CD14-positive monocyte (primary cell): ENCODE data around the gene PLSCR3. TPM values are rescaled to one million over a fixed set of nuclear protein-coding genes. Genes with fewer than 3 reads are reported as not detected.
A peak's percentile ranks its signal among the peaks of the same experiment; 100 is the strongest.

Experiments
- DNase-seq, 3 donors: peaks; one replicate each; pipeline ENCODE4 v3.0.0-alpha.2; 2011 to 2022
- H2AFZ ChIP-seq: 2 replicates; pipeline ENCODE4 v1.6.0; 2012; ENCODE audit warnings: mild to moderate bottlenecking, low read depth, low read length, inconsistent platforms; ENCODE audit not compliant: insufficient read depth, poor library complexity, severe bottlenecking
- H3K27ac ChIP-seq, 2 donors: 1 replicate in 1 of 2; 2 replicates in 1 of 2; pipeline ENCODE4 v1.5.1; 2012 to 2013; ENCODE audit warnings: low read length in 2 of 2, control low read depth in 1 of 2, inconsistent platforms in 1 of 2, low read depth in 1 of 2, mild to moderate bottlenecking in 1 of 2
- H3K27me3 ChIP-seq, 2 donors: one replicate each; pipeline versions ENCODE4 v1.6.0 to v1.6.1; 2011 to 2013; ENCODE audit warnings: low read length in 2 of 2; ENCODE audit not compliant: control insufficient read depth in 2 of 2, insufficient read depth in 2 of 2
- H3K36me3 ChIP-seq, 2 donors: replicated peaks in 1 of 2; 1 replicate in 1 of 2; 2 replicates in 1 of 2; pipeline versions ENCODE4 v1.5.1 to v1.6.1; 2012 to 2013; ENCODE audit warnings: low read length in 2 of 2, control low read depth in 1 of 2, inconsistent platforms in 1 of 2, mild to moderate bottlenecking in 1 of 2; ENCODE audit not compliant: insufficient read depth in 2 of 2, control insufficient read depth in 1 of 2
- H3K4me1 ChIP-seq, 2 donors: 1 replicate in 1 of 2; 2 replicates in 1 of 2; pipeline versions ENCODE4 v1.5.1 to v1.6.1; 2012 to 2013; ENCODE audit warnings: low read length in 2 of 2, control low read depth in 1 of 2, inconsistent platforms in 1 of 2, mild to moderate bottlenecking in 1 of 2, moderate library complexity in 1 of 2; ENCODE audit not compliant: insufficient read depth in 2 of 2, control insufficient read depth in 1 of 2
- H3K4me2 ChIP-seq: replicated peaks from 2 replicates; pipeline ENCODE3; 2012; ENCODE audit warnings: low read length, moderate library complexity, mild to moderate bottlenecking; ENCODE audit not compliant: poor library complexity, severe bottlenecking; ENCODE audit errors: extremely low read depth
- H3K4me3 ChIP-seq, 3 experiments: fragments of 200-600 bp in 1 of 3; sonication (generic) in 1 of 3; replicated peaks in 1 of 3; 1 replicate in 2 of 3; 2 replicates in 1 of 3; pipeline ENCODE4 v1.5.1; 2011 to 2013; ENCODE audit warnings: low read length in 3 of 3, mild to moderate bottlenecking in 3 of 3, control low read depth in 2 of 3, low read depth in 2 of 3, inconsistent platforms in 1 of 3, moderate library complexity in 1 of 3
- H3K79me2 ChIP-seq: 2 replicates; pipeline ENCODE4 v1.6.0; 2012; ENCODE audit warnings: mild to moderate bottlenecking, control low read depth, inconsistent platforms, low read length, moderate library complexity; ENCODE audit not compliant: insufficient read depth
- H3K9ac ChIP-seq: 2 replicates; pipeline ENCODE4 v1.6.0; 2017; ENCODE audit warnings: low read length, mild to moderate bottlenecking; ENCODE audit not compliant: insufficient read depth, poor library complexity, severe bottlenecking
- H3K9me3 ChIP-seq, 2 donors: replicated peaks in 1 of 2; 1 replicate in 1 of 2; 2 replicates in 1 of 2; pipeline versions ENCODE4 v1.5.1 to v1.6.1; 2012 to 2013; ENCODE audit warnings: low read length in 2 of 2, control low read depth in 1 of 2; ENCODE audit not compliant: control insufficient read depth in 1 of 2, insufficient read depth in 1 of 2
- H4K20me1 ChIP-seq: 2 replicates; pipeline ENCODE4 v1.6.0; 2012; ENCODE audit warnings: mild to moderate bottlenecking, low read length, control low read depth, moderate library complexity; ENCODE audit not compliant: insufficient read depth
- H3K27ac Mint-ChIP-seq, 7 donors: one replicate each; pipeline ENCODE4 v1.8.0; 2020; ENCODE audit warnings: mild to moderate bottlenecking in 7 of 7, mixed read lengths in 7 of 7, moderate library complexity in 6 of 7, inconsistent platforms in 2 of 7
- H3K27me3 Mint-ChIP-seq, 3 donors: one replicate each; pipeline ENCODE4 v1.8.0; 2021 to 2022; ENCODE audit warnings: low read depth in 3 of 3, mild to moderate bottlenecking in 3 of 3, mixed read lengths in 3 of 3, moderate library complexity in 3 of 3, inconsistent platforms in 1 of 3
- H3K36me3 Mint-ChIP-seq, 2 donors: one replicate each; pipeline ENCODE4 v1.8.0; 2020; ENCODE audit warnings: mixed read lengths in 2 of 2, inconsistent platforms in 1 of 2, mild to moderate bottlenecking in 1 of 2
- H3K4me1 Mint-ChIP-seq: one replicate; pipeline ENCODE4 v1.8.0; 2020; ENCODE audit warnings: mild to moderate bottlenecking, mixed read lengths
- H3K4me3 Mint-ChIP-seq, 2 donors: one replicate each; pipeline ENCODE4 v1.8.0; 2020; ENCODE audit warnings: mild to moderate bottlenecking in 2 of 2, mixed read lengths in 2 of 2, moderate library complexity in 1 of 2
- H3K9me3 Mint-ChIP-seq, 7 donors: one replicate each; pipeline ENCODE4 v1.8.0; 2020 to 2022; ENCODE audit warnings: mixed read lengths in 7 of 7, mild to moderate bottlenecking in 6 of 7, moderate library complexity in 6 of 7, inconsistent platforms in 2 of 7
- CTCF ChIP-seq: fragments of 200-600 bp; IDR thresholded peaks from one replicate; pipeline ENCODE4 v1.8.0; 2022; ENCODE audit warnings: antibody characterized with exemption, mild to moderate bottlenecking
- whole genome bisulfite sequencing: methylation state at CpG from one replicate; pipeline ENCODE4 v1.1.5; 2013; ENCODE audit warnings: missing lambda C conversion rate; ENCODE audit not compliant: insufficient coverage; 5-methylcytosine and 5-hydroxymethylcytosine counted together
- intact Hi-C, 2 donors: fragments of 100-400 bp; cut with micrococcal nuclease; formaldehyde crosslinking; loops; one replicate each; pipeline versions ENCODE4 v1.15.0 to v1.15.1; 2023
- polyA plus RNA-seq, 3 donors: library from polyadenylated mRNA; depleted of rRNA in 1 of 3; unstranded in 2 of 3; stranded (reverse) in 1 of 3; fragments of 300-500 nt in 2 of 3; fragments of >200 nt in 1 of 3; fragmentation: Illumina TruSeq in 2 of 3; gene quantifications; 1 replicate in 2 of 3; 2 replicates in 1 of 3; pipeline ENCODE4 v1.2.3, GENCODE V29; 2012 to 2021

Gene PLSCR3
- polyA plus RNA-seq, 3 donors, result 37.6 to 70.4 (median 45.7) TPM

GRCh38 chr17:7396147-7396546 lies 1.8 kb upstream of the PLSCR3 start:
- Histone ChIP-seq H3K9me3 (no peaks in the 10 kb centered on the region), H2AFZ (no peak overlapping the region), H3K27me3 (no peaks in the 10 kb centered on the region), H3K9ac (no peak overlapping the region), H3K4me1 (peaks cover 15 to 19% of the 10 kb centered on the region in 2 donors), H3K27ac (no peak overlapping the region), H3K4me3 (no peak overlapping the region), H3K4me2 (no peak overlapping the region), H4K20me1 (no peaks in the 10 kb centered on the region), H3K79me2 (no peaks in the 10 kb centered on the region), H3K36me3 (peaks cover 4 to 16% of the 10 kb centered on the region in 2 donors)
- TF ChIP-seq CTCF, result no peak
- H3K9me3 Mint-ChIP-seq, result peaks cover 0 to 3% (median 0%) of the 10 kb centered on the region in 7 donors
- peaks cover 0 to 6% (median 3%) of the 10 kb centered on the region in 3 donors for H3K27me3 Mint-ChIP-seq
- H3K4me1 Mint-ChIP-seq, result peaks cover 15% of the 10 kb centered on the region
- H3K36me3 Mint-ChIP-seq, result peaks cover 16 to 17% of the 10 kb centered on the region in 2 donors
- peak overlapping the region in 1 of 7 donors; percentile 19 for H3K27ac Mint-ChIP-seq
- no peak for DNase-seq
- intact Hi-C loops, result no loop called here
- 89% methylated on average over 4 of the region's 4 CpGs for WGBS
- peak overlapping the region in 1 of 2 donors; percentile 8 for H3K4me3 Mint-ChIP-seq

GRCh38 chr17:7393613-7394451 lies 493 bp downstream of the PLSCR3 start:
- Histone ChIP-seq H3K4me2 (peak overlapping the region; percentile 99), H3K79me2 (no peaks in the 10 kb centered on the region), H3K27me3 (no peaks in the 10 kb centered on the region), H3K27ac (peak overlapping the region; percentile 16 to 81), H3K9ac (peak overlapping the region; percentile 69), H3K36me3 (peaks cover 25 to 39% of the 10 kb centered on the region in 2 donors), H3K9me3 (no peaks in the 10 kb centered on the region), H4K20me1 (no peaks in the 10 kb centered on the region), H2AFZ (peak overlapping the region; percentile 97), H3K4me1 (peaks cover 15 to 19% of the 10 kb centered on the region in 2 donors), H3K4me3 (peak overlapping the region; percentile 61 to 94 (median 79))
- 6% methylated on average over 38 of the region's 48 CpGs for WGBS
- peak overlapping the region in 6 of 7 donors; percentile 46 to 91 (median 64) for H3K27ac Mint-ChIP-seq
- peaks cover 0 to 5% (median 3%) of the 10 kb centered on the region in 3 donors for H3K27me3 Mint-ChIP-seq
- peaks cover 0 to 2% (median 0%) of the 10 kb centered on the region in 7 donors for H3K9me3 Mint-ChIP-seq
- DNase-seq, result no peak
- intact Hi-C loops, result loop anchor here in 1 of 2 donors (5.0 kb wide), 1 partner anchor 42 kb away; the partner anchor contains the start of gene KCTD11
- no peak for TF ChIP-seq CTCF
- H3K36me3 Mint-ChIP-seq, result peaks cover 38 to 40% of the 10 kb centered on the region in 2 donors
- peaks cover 15% of the 10 kb centered on the region for H3K4me1 Mint-ChIP-seq
- H3K4me3 Mint-ChIP-seq, result peak overlapping the region; percentile 85 to 95
